GM19468 (cell line): ENCODE data around the gene FBXW10.
"Not testable (repeated sequence)": the region's sequence is repeated elsewhere in the genome, so short reads cannot be mapped to it uniquely, and the experiment has no call there.

Source experiments
- ATAC-seq: cut with Tn5 transposase; IDR thresholded peaks from one replicate; pipeline ENCODE4 v1.9.1; 2021; ENCODE audit warnings: mild to moderate bottlenecking, moderate library complexity, moderate number of reproducible peaks; ENCODE audit not compliant: unreplicated experiment; ENCODE audit errors: extremely low read depth

The FBXW10 gene

DNA sequence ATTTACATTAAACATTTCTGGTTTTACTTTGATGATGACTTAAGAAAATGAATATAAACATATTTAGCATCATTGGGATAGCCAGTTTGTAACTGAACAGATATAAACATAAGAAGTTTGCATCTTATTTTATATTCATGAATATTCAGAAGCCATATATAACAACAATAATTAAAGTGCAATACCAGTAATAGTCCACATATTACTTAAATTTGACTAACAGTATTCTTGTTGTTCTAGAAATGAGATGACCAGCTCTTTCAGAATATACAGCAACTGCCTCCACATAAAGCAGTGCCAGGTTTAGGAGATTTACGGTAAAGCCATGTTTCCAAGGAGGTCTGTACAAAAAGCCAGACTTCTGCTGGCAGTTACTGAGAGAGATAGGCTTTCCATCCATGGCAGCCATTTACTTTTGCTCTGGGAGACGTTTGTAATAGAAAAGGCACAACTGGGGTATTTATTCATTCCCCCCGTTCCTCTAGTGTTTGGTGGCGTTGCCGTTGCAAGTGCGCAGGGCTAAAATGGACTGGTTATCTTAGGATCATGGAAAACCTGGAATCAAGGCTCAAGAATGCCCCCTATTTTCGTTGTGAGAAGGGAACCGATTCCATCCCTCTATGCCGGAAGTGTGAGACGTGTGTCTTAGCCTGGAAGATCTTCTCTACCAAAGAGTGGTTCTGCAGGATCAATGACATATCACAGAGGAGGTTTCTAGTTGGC, at the start of gene FBXW10:
Gene FBXW10, plus strand, starts transcription at position 356 of the 723 bp plus-strand sequence. Its CDS starts 191 bp downstream, at position 547.
- not testable (repeated sequence) for ATAC-seq

DNA sequence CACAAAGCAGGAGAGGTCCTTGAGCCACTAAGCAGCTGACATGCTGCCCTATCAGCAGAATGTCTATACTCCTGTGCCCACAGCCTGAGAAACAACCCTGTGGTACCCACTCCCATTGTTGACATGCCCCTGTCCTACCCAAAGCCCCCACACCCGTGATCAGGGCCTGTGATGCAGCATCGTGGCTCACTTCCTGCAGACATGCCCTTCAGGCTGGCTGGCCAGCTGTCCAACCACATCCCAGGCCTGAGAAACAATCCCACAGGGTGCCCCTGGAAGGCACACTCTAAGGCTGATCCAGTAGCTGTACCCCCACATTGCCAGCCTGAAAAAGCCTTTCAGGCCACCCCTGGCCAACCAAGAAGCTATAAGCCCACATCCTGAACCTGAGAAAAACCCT, 48.7 kb upstream of the FBXW10 start:
- not testable (repeated sequence) for ATAC-seq

GRCh38 chr17:18698473-18699103, 45.3 kb upstream of the FBXW10 start:
- not testable (repeated sequence) for ATAC-seq

DNA sequence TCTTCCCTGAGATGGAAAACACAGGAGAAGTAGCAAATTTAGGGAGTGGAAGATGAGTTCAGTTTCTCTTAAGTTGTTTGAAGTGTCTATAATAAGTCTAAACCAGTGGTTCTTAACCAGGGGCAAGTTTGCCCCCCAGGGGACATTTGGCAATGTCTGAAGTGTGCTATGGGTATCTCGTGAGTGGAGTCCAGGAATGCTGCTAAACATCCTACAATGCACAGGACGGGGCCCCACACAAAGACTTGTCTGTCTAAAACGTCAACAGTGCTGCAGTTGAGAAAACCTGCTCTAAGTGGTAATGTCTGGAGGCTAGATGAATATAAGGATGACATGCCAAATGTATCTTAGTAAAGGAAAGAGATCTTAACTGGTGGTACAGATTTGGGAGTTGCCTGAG, 37.9 kb upstream of the FBXW10 start:
- not testable (repeated sequence) for ATAC-seq

DNA sequence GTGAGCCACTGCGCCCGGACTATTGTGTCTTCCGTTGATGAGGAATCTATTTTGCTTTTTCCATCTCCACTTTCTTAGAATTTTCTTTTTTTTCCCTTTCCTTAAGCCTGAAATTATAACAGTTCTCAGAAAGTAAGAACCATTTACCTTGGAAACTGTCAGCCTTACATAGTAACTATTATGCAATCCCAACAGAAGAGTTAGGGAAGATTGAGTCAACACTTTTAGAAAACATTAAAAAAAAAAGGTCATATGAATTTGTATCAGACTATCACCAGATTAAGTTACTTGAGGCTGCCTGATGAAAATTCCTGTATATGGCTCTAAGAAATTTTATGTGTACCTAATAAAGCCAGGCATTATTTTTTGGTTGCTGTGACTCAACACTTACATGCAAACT, 35.6 kb upstream of the FBXW10 start:
- ATAC-seq = not testable (repeated sequence)

DNA sequence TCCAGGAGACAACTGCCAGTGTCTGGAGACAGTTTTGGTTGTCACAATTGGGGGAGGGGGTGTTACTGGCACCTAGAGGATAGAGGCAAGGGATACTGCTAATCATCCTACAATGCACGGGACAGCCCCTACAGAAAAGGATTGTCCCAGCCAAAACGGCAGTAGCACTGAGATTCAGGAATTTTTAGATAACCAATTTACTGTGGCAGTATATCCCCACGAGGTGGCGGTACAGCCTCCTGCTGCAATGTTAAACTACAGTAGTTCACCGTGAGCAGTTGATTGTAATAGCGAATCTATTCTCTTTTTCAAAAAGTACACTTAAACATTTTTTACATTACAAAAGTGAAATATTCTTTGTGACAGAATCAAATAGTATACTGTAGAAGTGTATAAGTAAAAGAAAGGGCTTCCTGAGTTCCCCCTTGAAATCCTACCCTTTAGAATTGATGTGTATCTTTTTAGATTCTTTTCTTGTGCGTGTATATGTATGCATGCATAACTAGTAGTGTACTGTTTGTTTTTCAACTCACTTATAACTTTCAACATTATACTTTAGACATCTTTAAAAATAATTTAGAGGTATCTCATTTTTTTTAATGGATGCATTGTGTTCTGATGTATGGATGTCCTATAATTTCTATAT, 31.4 kb upstream of the FBXW10 start:
- not testable (repeated sequence) for ATAC-seq

DNA sequence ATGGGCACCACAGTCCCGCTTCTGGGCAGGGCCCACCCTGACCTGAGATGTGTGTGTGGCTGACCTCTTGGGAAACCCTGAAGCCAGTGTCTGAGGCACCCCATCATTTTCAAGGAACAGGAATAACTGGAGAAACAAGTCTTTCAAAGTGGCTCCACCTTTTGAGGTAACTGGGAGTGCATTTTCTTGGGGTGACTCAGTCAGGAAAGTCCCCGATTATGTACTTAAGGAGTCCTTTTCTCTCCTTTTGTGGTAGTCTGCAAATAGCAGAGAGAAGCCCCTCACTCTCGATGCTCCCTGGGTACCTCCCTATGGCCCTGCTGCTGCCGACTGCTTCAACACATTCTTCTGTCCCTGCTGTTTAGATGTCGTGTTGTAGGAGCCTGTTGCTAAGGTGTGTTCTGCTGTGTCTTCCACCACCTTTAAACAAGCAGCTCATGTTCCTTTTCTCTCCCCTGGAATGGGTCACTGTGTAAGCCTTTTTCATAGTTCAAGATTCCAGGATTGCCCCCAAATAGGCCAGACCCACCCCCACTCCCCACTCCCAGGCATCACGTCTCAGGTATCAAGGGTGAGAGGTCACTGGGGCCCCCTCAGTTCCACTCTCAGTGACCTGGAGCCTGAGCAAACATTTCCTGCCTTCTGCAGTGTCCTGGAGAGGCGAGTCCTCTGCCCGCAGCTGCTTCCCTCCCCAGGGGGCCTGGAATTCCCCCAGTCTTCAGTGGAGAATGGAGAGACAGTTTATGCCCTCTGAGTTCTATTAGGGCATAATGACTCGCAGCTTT, 25.0 kb upstream of the FBXW10 start:
- ATAC-seq = not testable (repeated sequence)

- ATAC-seq = not testable (repeated sequence)
These were observed 24.3 kb upstream of the FBXW10 start for GRCh38 chr17:18719428-18720110.

- not testable (repeated sequence) for ATAC-seq
These were observed 21.9 kb upstream of the FBXW10 start for GRCh38 chr17:18721775-18722547.

GRCh38 chr17:18722612-18723011, 21.2 kb upstream of the FBXW10 start:
- ATAC-seq = not testable (repeated sequence)

GRCh38 chr17:18723509-18723908, 20.3 kb upstream of the FBXW10 start:
- not testable (repeated sequence) for ATAC-seq

- not testable (repeated sequence) for ATAC-seq
These were observed 11.4 kb upstream of the FBXW10 start for GRCh38 chr17:18732438-18732837.

DNA sequence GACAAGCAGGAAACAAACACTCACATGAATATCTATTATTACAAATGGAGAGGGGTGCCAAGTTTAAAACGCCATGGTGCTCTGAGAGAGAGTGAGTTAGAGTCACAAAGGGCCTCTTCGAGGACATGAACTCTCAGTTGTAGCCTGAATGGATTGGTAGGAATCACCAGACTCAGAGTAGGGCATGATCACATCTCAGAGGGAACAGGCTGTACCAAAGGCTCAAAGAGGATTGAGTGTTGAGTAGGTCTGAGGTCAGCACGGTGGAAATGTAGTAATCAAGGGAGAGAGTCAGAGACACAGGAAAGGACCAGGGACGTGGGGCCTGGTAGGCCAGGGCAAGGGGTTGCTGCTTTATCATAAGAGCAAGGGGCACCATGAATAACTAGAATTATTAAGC, 10.5 kb upstream of the FBXW10 start:
- ATAC-seq = not testable (repeated sequence)

DNA sequence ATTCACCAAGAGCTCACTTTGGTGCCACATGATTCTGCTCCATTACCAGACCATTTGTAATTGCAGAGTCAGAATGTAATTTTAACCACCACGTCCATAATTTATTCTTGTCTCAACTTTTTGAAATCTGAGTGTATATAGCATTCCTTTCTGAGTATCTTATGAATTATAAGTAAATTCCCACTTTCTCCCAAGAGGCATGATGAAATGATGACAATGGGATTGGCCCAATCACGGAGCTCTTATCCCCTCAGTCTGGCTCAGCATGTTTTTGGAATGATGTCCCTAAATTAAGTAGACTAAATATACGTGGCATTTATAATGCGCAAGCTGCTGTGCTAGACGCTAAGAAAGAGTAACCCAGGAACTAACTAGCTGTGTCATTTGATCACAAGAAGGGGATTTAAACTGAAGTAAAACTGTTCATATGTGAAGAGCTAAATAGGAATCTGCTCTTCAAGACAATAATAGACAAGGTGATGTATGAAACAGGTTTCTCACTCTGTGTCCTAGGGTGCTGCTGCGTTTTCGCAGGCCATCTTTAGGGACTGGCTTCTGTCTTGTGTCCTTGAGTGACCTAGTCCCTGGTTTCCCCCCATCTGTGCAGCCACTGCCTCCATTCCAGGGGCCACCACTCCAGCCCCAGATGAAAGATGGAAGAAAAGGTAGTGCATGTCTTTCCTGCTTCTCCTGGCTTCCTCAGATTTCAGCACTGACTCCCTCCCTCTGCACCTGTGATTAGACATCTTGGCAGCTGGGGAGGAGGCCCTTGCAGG, 4.0 kb upstream of the FBXW10 start:
- not testable (repeated sequence) for ATAC-seq

DNA sequence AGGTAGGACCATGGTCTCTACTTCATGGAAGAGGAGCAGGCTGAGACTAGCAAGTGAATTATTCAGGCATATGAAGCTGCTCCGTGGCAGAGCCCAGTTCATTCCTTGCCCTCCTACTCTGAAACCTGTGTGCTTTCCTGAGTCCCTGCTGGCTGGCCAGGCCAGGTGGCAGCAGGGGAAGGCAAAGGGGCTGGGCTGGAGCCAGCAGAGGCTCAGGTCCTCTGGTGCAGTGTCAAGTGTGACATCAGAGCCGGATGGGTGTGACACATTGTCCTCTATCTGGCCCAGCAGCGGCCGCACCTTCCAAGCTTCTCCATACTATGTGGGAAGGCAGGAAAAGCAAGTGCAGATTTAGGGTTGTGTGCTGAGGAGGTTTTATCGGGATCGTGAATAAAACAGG, 2.6 kb upstream of the FBXW10 start:
- not testable (repeated sequence) for ATAC-seq

GRCh38 chr17:18744726-18745125, 872 bp downstream of the FBXW10 start:
- not testable (repeated sequence) for ATAC-seq

DNA sequence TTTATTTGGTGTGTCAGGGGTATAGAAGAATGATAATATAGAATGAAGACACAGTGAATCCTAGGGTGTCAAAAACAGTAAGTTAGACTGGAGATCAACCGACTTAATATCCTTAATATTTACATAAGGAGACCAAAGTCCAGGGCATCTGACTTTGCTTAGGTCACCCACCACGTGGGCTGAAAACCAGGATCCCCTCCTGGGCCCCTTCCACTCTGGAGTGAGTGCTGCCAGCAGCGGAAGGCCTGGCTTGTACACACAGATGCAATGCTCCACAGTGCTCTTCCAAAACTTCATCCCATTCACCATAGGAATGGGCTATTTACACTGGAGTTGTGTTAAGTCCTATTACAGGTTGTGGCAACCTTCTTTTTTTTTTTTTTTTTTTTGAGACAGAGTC, 2.7 kb downstream of the FBXW10 start:
- ATAC-seq = not testable (repeated sequence)

GRCh38 chr17:18747501-18747900, 3.6 kb downstream of the FBXW10 start:
- ATAC-seq = not testable (repeated sequence)
